GM12878 (cell line): ENCODE results near the gene SAPCD2. TPM values are rescaled to one million over a fixed set of nuclear protein-coding genes. Genes with fewer than 3 reads are reported as not detected.

Experiments
- ATAC-seq: fragments of 200-7000 bp; cut with Tn5 transposase; 3 replicates; pipeline ENCODE4 v1.9.1; 2020; ENCODE audit warnings: mild to moderate bottlenecking, moderate library complexity
- BruUV-seq: library from RNA; stranded (reverse); fragments of 400-500 nt; replicated peaks from 2 replicates; lab custom pipeline; 2021; lab: Mats Ljungman, UMichigan
- CTCF ChIA-PET: fragments of 300-600 bp; sonication (Branson Sonifier 250); formaldehyde crosslinking; extraction: SDS; loops from one replicate; lab custom pipeline; 2021; ENCODE audit warnings: inconsistent platforms; lab: Yijun Ruan, JAX
- POLR2A ChIA-PET: fragments of 350-600 bp; formaldehyde crosslinking; extraction: SDS; loops from one replicate; lab custom pipeline; 2021; ENCODE audit warnings: inconsistent platforms; lab: Charles Lee
- RAD21 ChIA-PET: fragments of 300-600 bp; sonication (Branson Sonifier 250); formaldehyde crosslinking; loops from one replicate; lab custom pipeline; 2023; ENCODE audit warnings: antibody characterized with exemption; ENCODE audit not compliant: unreplicated experiment; lab: Charles Lee
- SMC1A ChIA-PET: fragments of 300-600 bp; sonication (Branson Sonifier 250); formaldehyde crosslinking; loops from one replicate; lab custom pipeline; 2023; ENCODE audit not compliant: unreplicated experiment, uncharacterized antibody; lab: Charles Lee
- DNase-seq: peaks from one replicate; pipeline ENCODE4 v3.0.0-alpha.2; 2011; ENCODE audit warnings: low read depth, low spot score
- FAIRE-seq: peaks from 3 replicates; lab custom pipeline; 2011; peaks lifted over from hg19 to GRCh38; lab: Jason Lieb, UNC
- H2AFZ ChIP-seq: 2 replicates; pipeline ENCODE4 v1.6.0; 2011; ENCODE audit warnings: low read depth, low read length, control low read depth; ENCODE audit not compliant: control insufficient read depth
- H3K27ac ChIP-seq: 2 replicates; pipeline ENCODE4 v1.5.1; 2011; ENCODE audit warnings: control low read depth; ENCODE audit not compliant: control insufficient read depth, insufficient read depth
- H3K27me3 ChIP-seq, 2 experiments: replicated peaks in 1 of 2; 2 replicates each; pipeline versions ENCODE4 v1.6.0 to v1.6.1; 2011; ENCODE audit warnings: low read length in 1 of 2; ENCODE audit not compliant: control insufficient read depth in 2 of 2, insufficient read depth in 2 of 2
- H3K36me3 ChIP-seq, 2 experiments: 2 replicates each; pipeline ENCODE4 v1.5.1; 2011; ENCODE audit warnings: low read length in 1 of 2; ENCODE audit not compliant: control insufficient read depth in 2 of 2, insufficient read depth in 2 of 2
- H3K4me1 ChIP-seq: 2 replicates; pipeline ENCODE4 v1.6.1; 2011; ENCODE audit warnings: mild to moderate bottlenecking, low read length, moderate library complexity, mixed read lengths; ENCODE audit not compliant: control insufficient read depth, insufficient read depth
- H3K4me2 ChIP-seq: 2 replicates; pipeline ENCODE4 v1.6.0; 2011; ENCODE audit warnings: control low read depth; ENCODE audit not compliant: control insufficient read depth, insufficient read depth
- H3K4me3 ChIP-seq: fragments of 200-600 bp; sonication (generic); 2 replicates; pipeline ENCODE4 v1.5.1; 2016
- H3K79me2 ChIP-seq: 2 replicates; pipeline ENCODE4 v1.6.0; 2011; ENCODE audit warnings: low read length; ENCODE audit not compliant: control insufficient read depth, insufficient read depth
- H3K9ac ChIP-seq: 2 replicates; pipeline ENCODE4 v1.8.0; 2011; ENCODE audit warnings: low read length, control low read depth, mixed read lengths; ENCODE audit not compliant: control insufficient read depth, insufficient read depth
- H3K9me3 ChIP-seq: replicated peaks from 3 replicates; pipeline ENCODE4 v1.5.1; 2011; ENCODE audit warnings: mild to moderate bottlenecking, low read length; ENCODE audit not compliant: control insufficient read depth, insufficient read depth
- H4K20me1 ChIP-seq: 2 replicates; pipeline ENCODE4 v1.6.0; 2011; ENCODE audit not compliant: control insufficient read depth, insufficient read depth
- HDGF ChIP-seq: fragments of 450-650 bp; IDR thresholded peaks from 2 replicates; pipeline ENCODE4 v1.6.1; 2016; ENCODE audit warnings: antibody characterized with exemption
- IKZF1 ChIP-seq: fragments of 450-650 bp; conservative IDR thresholded peaks from 2 replicates; pipeline ENCODE4 v1.6.1; 2017; ENCODE audit warnings: antibody characterized with exemption, mild to moderate bottlenecking
- KAT2A ChIP-seq: conservative IDR thresholded peaks from 2 replicates; pipeline ENCODE4 v1.6.1; 2011; ENCODE audit warnings: low read depth, low read length; ENCODE audit not compliant: control insufficient read depth
- RAD21 ChIP-seq: IDR thresholded peaks from 2 replicates; pipeline ENCODE4 v1.6.1; 2011; ENCODE audit warnings: mild to moderate bottlenecking, low read depth, low read length, moderate library complexity; ENCODE audit not compliant: insufficient read depth
- RBBP5 ChIP-seq: fragments of 200-600 bp; sonication (generic); conservative IDR thresholded peaks from 2 replicates; pipeline ENCODE4 v1.6.1; 2016
- RUNX3 ChIP-seq: IDR thresholded peaks from 2 replicates; pipeline ENCODE4 v1.6.1; 2012; ENCODE audit warnings: low read length, inconsistent platforms
- SMARCA5 ChIP-seq: fragments of 450-650 bp; IDR thresholded peaks from 2 replicates; pipeline ENCODE4 v1.6.1; 2017; ENCODE audit warnings: mild to moderate bottlenecking
- SMC3 ChIP-seq: IDR thresholded peaks from 2 replicates; pipeline ENCODE4 v1.6.1; 2011; ENCODE audit warnings: low read length, improper control_type of control experiment, borderline replicate concordance
- SRF ChIP-seq, 2 experiments: IDR thresholded peaks; 2 replicates each; pipeline ENCODE4 v1.6.1; 2011; ENCODE audit warnings: low read depth in 2 of 2, low read length in 2 of 2, mild to moderate bottlenecking in 1 of 2, moderate library complexity in 1 of 2
- TCF12 ChIP-seq: IDR thresholded peaks from 2 replicates; pipeline ENCODE4 v1.6.1; 2011; ENCODE audit warnings: low read depth, mild to moderate bottlenecking, low read length
- WGBS: methylation state at CpG from one replicate; pipeline ENCODE4 v1.1.6; 2016; ENCODE audit warnings: low lambda C conversion rate; ENCODE audit not compliant: insufficient replicate concordance, insufficient coverage; ENCODE audit errors: missing lambda C conversion rate; 5-methylcytosine and 5-hydroxymethylcytosine counted together
- in situ Hi-C: fragments of 300-500 bp; cut with MboI; formaldehyde crosslinking; loops from 9 replicates; pipeline ENCODE4 v1.14.3; 2018; ENCODE audit warnings: mixed read lengths
- intact Hi-C: fragments of 100-400 bp; cut with micrococcal nuclease; formaldehyde crosslinking; loops from one replicate; pipeline ENCODE4 v1.14.2; 2022; ENCODE audit not compliant: unreplicated experiment
- polyA plus RNA-seq, 11 experiments: library from polyadenylated mRNA; depleted of rRNA in 4 of 11; unstranded in 6 of 11; stranded (reverse) in 5 of 11; fragments of >200 nt; fragmentation: Nextera tagmentation in 4 of 11; fragmentation: Illumina TruSeq in 1 of 11; extraction: Ambion mirVana in 4 of 11; extraction: Trizol in 1 of 11; gene quantifications; 1 replicate in 1 of 11; 2 replicates in 10 of 11; pipeline versions ENCODE4 v1.2.1 to v1.2.3, GENCODE V29; 2011 to 2016; ENCODE audit warnings: inconsistent platforms in 2 of 11, missing spikeins in 2 of 11, low read depth in 1 of 11
- total RNA-seq, 4 experiments: library from RNA; depleted of rRNA in 3 of 4; stranded (reverse); fragments of >200 nt in 3 of 4; fragmentation: Illumina TruSeq in 1 of 4; extraction: Trizol in 1 of 4; gene quantifications; 2 replicates each; pipeline versions ENCODE4 v1.2.1 to v1.2.3, GENCODE V29; 2013 to 2021
- TF ChIP-seq, protein P1 (sequence below), 3 experiments: IDR thresholded peaks in 2 of 3; conservative IDR thresholded peaks in 1 of 3; 2 replicates each; pipeline ENCODE4 v1.5.1; 2011; ENCODE audit warnings: low read depth in 3 of 3, low read length in 3 of 3, mild to moderate bottlenecking in 3 of 3, control low read depth in 2 of 3, moderate library complexity in 2 of 3, inconsistent platforms in 1 of 3, mixed read lengths in 1 of 3; ENCODE audit not compliant: control insufficient read depth in 2 of 3, insufficient read depth in 1 of 3; ENCODE audit errors: extremely low read depth in 1 of 3
- TF ChIP-seq, protein P2 (sequence below): IDR thresholded peaks from 2 replicates; pipeline ENCODE4 v1.6.1; 2012; ENCODE audit warnings: low read depth, low read length, improper control_type of control experiment

SAPCD2 gene
- total and polyA plus RNA-seq, 10 of the 15 experiments (the other 5 are each of a cell fraction or from before 2014, with no cell fraction given): 1.6 to 35.2 (median 7.2) TPM

GRCh38 chr9:137049544-137050449 lies 20.6 kb downstream of the SAPCD2 start:
- WGBS: 29% methylated on average over 34 of the region's 38 CpGs
- no TSS peak for BruUV-seq
- Histone ChIP-seq H3K4me1 (no peaks in the 10 kb centered on the region), H3K9me3 (no peaks in the 10 kb centered on the region), H3K79me2 (no peaks in the 10 kb centered on the region), H4K20me1 (no peaks in the 10 kb centered on the region), H3K9ac (no peak overlapping the region), H2AFZ (no peak overlapping the region), H3K27me3 (peaks cover 16 to 22% of the 10 kb centered on the region in 2 experiments; a peak in 3 of 4 replicates), H3K36me3 (no peaks in the 10 kb centered on the region), H3K4me2 (no peak overlapping the region), H3K4me3 (no peak overlapping the region), H3K27ac (no peak overlapping the region)
- no peak for DNase-seq
- ChIA-PET POLR2A (no interaction called here), RAD21 (interaction anchor here (2.0 kb wide), 1 partner anchor 14 kb away, joined by 6 read pairs; no protein-coding TSS in a partner anchor), CTCF (interaction anchor here (1.0 to 4.7 kb wide), 6 partner anchors 16 to 287 kb away, joined by 3 to 81 read pairs (median 3); partner anchors contain the start of gene MAN1B1), SMC1A (interaction anchor here (1.6 kb wide), 1 partner anchor 14 kb away, joined by 3 read pairs; no protein-coding TSS in a partner anchor)
- in situ Hi-C loops: no loop called here
- ATAC-seq: peak; percentile 81
- no peak for FAIRE-seq
- intact Hi-C loops: loop anchor here (1.0 to 10.0 kb wide), 2 partner anchors 15 to 175 kb away; partner anchors contain the start of genes CYSRT1, RNF208 and RNF224
- TF ChIP-seq RAD21 (0 out of 2 replicates have a peak, but pooled peaks have one; percentile 39), SMC3 (peak; percentile 30; the same call in 1 of the 2 replicates), HDGF (no peak), RBBP5 (no peak), TCF12 (0 out of 2 replicates have a peak, but pooled peaks have one; percentile 61), RUNX3 (no peak), IKZF1 (no peak), KAT2A (no peak), SMARCA5 (no peak), SRF (IDR thresholded peaks at IDR 0.05; ENCODE audit: low read depth in 2 of 2, low read length in 2 of 2) (no peak)
- TF ChIP-seq, protein P1, sequence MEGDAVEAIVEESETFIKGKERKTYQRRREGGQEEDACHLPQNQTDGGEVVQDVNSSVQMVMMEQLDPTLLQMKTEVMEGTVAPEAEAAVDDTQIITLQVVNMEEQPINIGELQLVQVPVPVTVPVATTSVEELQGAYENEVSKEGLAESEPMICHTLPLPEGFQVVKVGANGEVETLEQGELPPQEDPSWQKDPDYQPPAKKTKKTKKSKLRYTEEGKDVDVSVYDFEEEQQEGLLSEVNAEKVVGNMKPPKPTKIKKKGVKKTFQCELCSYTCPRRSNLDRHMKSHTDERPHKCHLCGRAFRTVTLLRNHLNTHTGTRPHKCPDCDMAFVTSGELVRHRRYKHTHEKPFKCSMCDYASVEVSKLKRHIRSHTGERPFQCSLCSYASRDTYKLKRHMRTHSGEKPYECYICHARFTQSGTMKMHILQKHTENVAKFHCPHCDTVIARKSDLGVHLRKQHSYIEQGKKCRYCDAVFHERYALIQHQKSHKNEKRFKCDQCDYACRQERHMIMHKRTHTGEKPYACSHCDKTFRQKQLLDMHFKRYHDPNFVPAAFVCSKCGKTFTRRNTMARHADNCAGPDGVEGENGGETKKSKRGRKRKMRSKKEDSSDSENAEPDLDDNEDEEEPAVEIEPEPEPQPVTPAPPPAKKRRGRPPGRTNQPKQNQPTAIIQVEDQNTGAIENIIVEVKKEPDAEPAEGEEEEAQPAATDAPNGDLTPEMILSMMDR (IDR thresholded peaks at IDR 0.05 in 2 of 3, conservative IDR thresholded peaks at IDR 0.05 in 1 of 3; ENCODE audit: control insufficient read depth in 2 of 3, extremely low read depth in 1 of 3, insufficient read depth in 1 of 3, low read depth in 3 of 3, low read length in 3 of 3): peak; percentile 49 to 70 (median 61)
- TF ChIP-seq, protein P2, sequence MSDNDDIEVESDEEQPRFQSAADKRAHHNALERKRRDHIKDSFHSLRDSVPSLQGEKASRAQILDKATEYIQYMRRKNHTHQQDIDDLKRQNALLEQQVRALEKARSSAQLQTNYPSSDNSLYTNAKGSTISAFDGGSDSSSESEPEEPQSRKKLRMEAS: 0 out of 2 replicates have a peak, but pooled peaks have one; percentile 8
